Hepatocyte (in vitro differentiated cells): ENCODE data around the gene PADI4.

Experiments used
- EZH2 ChIP-seq: fragments of 200-600 bp; sonication (generic); IDR thresholded peaks from 2 replicates; pipeline ENCODE4 v1.6.1; 2016; ENCODE audit warnings: antibody characterized with exemption, mild to moderate bottlenecking, borderline replicate concordance
- TF ChIP-seq, protein P1 (sequence below): fragments of 200-600 bp; sonication (generic); IDR thresholded peaks from 2 replicates; pipeline ENCODE4 v1.5.1; 2016; ENCODE audit warnings: antibody characterized with exemption, mild to moderate bottlenecking; ENCODE audit not compliant: poor library complexity

DNA sequence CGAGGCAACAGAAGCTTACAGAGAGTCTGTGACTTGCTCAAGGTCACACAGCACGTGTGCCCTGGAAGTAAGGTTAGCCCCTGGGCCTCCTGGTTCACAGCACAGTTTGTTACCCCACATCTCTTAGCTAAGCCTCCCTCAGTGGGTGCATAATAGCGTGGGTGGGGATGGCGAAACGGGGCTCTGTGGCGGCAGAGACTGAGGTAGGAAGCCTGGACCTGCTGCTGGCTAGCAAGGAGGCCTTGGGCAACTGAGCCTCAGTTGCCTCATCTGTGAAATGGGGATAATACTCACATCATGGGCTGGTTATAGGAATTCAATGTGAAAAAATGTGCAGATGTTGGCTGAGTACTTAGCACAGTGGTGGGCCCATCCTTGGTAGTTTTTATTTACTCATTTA is 596 bp downstream of the PADI4 start:
- TF ChIP-seq, protein P1, sequence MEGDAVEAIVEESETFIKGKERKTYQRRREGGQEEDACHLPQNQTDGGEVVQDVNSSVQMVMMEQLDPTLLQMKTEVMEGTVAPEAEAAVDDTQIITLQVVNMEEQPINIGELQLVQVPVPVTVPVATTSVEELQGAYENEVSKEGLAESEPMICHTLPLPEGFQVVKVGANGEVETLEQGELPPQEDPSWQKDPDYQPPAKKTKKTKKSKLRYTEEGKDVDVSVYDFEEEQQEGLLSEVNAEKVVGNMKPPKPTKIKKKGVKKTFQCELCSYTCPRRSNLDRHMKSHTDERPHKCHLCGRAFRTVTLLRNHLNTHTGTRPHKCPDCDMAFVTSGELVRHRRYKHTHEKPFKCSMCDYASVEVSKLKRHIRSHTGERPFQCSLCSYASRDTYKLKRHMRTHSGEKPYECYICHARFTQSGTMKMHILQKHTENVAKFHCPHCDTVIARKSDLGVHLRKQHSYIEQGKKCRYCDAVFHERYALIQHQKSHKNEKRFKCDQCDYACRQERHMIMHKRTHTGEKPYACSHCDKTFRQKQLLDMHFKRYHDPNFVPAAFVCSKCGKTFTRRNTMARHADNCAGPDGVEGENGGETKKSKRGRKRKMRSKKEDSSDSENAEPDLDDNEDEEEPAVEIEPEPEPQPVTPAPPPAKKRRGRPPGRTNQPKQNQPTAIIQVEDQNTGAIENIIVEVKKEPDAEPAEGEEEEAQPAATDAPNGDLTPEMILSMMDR: no peak
- no peak for TF ChIP-seq EZH2
